Vagina (tissue), 2 donors: ENCODE data around the gene RHEX. TPM values are rescaled to one million over a fixed set of nuclear protein-coding genes. Genes with fewer than 3 reads are reported as not detected.

Experiments
- DNase-seq, 2 donors: peaks; one replicate each; pipeline ENCODE4 v3.0.0-alpha.2; 2017; ENCODE audit errors: extremely low spot score in 2 of 2
- H3K27ac ChIP-seq: fragments of 200-600 bp; sonication (generic); one replicate; pipeline ENCODE4 v1.5.1; 2019
- H3K27me3 ChIP-seq: fragments of 200-600 bp; sonication (generic); one replicate; pipeline ENCODE4 v1.5.1; 2019
- H3K36me3 ChIP-seq, 2 donors: fragments of 200-600 bp; sonication (generic); one replicate each; pipeline ENCODE4 v1.5.1; 2017 to 2019
- H3K4me1 ChIP-seq: fragments of 200-600 bp; sonication (generic); one replicate; pipeline ENCODE4 v1.5.1; 2019
- H3K4me3 ChIP-seq, 2 donors: fragments of 200-600 bp; sonication (generic); 1 replicate in 1 of 2; 2 replicates in 1 of 2; pipeline ENCODE4 v1.5.1; 2016 to 2019
- H3K9me3 ChIP-seq: fragments of 200-600 bp; sonication (generic); one replicate; pipeline ENCODE4 v1.5.1; 2019
- CTCF ChIP-seq, 3 experiments: fragments of 450-650 bp in 2 of 3; fragments of 200-600 bp in 1 of 3; sonication (generic) in 1 of 3; IDR thresholded peaks; one replicate each; pipeline ENCODE4 v1.5.1; 2017 to 2019; ENCODE audit warnings: antibody characterized with exemption in 3 of 3, mild to moderate bottlenecking in 2 of 3, moderate library complexity in 2 of 3
- POLR2A ChIP-seq, 2 donors: fragments of 450-650 bp; IDR thresholded peaks; one replicate each; pipeline ENCODE4 v1.6.1; 2017; ENCODE audit warnings: antibody characterized with exemption in 2 of 2, mild to moderate bottlenecking in 2 of 2, moderate library complexity in 2 of 2
- POLR2AphosphoS5 ChIP-seq, 2 donors: sonication (generic); formaldehyde crosslinking; IDR thresholded peaks; one replicate each; pipeline ENCODE4 v1.9.0; 2017; ENCODE audit warnings: antibody characterized with exemption in 2 of 2, mild to moderate bottlenecking in 2 of 2, low read depth in 1 of 2; ENCODE audit not compliant: insufficient read depth in 1 of 2
- intact Hi-C: fragments of 100-400 bp; cut with DNase I; formaldehyde crosslinking; loops from one replicate; pipeline ENCODE4 v1.15.1; 2023
- total RNA-seq: library from RNA; depleted of rRNA; stranded (reverse); fragments of >200 nt; gene quantifications from one replicate; pipeline ENCODE4 v1.2.3, GENCODE V29; 2016

RHEX gene
- total RNA-seq, 1 donor from 2014 or later, result 1.7 TPM

GRCh38 chr1:206112600-206113301, 59.8 kb downstream of the RHEX start:
- TF ChIP-seq POLR2A (IDR thresholded peaks at IDR 0.05) (no peak), POLR2AphosphoS5 (IDR thresholded peaks at IDR 0.05; ENCODE audit: insufficient read depth in 1 of 2, low read depth in 1 of 2) (no peak), CTCF (IDR thresholded peaks at IDR 0.05) (no peak)
- Histone ChIP-seq H3K4me1 (peaks cover 13% of the 10 kb centered on the region), H3K9me3 (no peaks in the 10 kb centered on the region), H3K27me3 (no peaks in the 10 kb centered on the region), H3K4me3 (no peak overlapping the region), H3K27ac (no peak overlapping the region), H3K36me3 (no peaks in the 10 kb centered on the region)
- no peak for DNase-seq
- intact Hi-C loops, result no loop called here

DNA sequence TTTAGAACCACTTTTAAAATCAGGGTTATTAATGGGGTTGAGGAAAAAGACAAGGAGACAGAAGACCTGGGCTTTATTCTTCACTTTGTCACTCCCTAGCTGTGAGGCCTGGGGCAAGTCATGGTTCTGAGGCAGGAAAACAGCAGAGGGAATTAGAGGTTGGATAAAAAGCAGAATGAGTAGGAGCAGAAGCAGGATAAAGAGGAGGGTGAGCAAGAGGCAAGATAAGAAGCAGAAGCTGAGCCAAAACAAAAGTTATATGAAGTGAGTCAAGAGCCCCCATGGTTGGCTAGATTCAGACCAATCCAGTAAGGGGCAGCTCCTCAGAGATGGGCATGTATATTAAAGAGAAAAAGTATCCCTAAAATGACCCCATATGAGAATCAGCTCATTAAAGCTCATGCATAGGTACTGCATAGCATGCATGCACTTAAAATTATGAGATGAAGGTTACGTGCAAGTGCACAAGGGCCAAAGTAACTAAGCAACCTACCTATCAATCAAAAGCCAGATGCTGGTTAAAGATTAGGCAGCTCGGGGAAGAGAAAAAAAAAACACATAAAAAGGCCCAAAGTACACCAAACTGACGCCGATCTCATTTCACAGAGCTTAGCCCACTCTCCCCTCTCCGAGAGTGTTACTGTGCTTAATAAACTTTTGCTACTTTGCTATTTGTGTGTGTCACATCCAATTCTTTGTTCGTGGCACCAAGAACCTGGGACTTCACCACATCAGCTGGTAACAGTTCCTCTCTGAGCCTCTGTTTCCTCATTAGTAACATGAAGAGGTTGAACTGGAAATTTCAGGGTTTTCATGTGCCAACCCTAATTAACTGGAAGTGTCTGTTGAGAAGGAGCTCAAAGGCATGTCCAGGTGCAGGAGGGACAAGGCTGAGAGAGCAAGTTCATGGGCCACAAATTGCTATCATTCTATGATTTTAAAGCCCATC, 62.0 kb downstream of the RHEX start:
- H3K4me1 ChIP-seq, result peaks cover 16% of the 10 kb centered on the region

DNA sequence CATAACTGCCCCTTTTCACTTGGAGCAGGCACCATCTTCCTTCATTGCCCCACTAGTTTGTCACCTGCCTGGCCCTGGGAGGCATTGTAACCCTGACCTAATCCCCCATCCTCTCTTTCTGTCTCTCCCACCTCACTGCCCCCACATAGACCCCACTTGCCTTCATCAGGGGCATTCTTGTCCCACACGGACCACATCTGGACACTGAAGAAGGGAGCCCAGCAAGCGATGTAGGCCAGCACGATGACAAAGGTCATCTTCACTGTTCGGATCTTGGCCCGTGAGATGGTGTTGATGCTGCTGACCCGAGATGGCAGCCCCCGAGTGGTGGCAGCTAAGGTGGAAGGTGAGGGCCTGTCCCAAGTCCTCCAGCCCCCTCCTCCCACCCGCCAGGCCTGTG, 62.8 kb downstream of the RHEX start:
- H3K36me3 ChIP-seq, result no peaks in the 10 kb centered on the region
- no peaks in the 10 kb centered on the region for H3K27me3 ChIP-seq
- H3K4me1 ChIP-seq, result peaks cover 16% of the 10 kb centered on the region
- H3K9me3 ChIP-seq, result no peaks in the 10 kb centered on the region
- H3K27ac ChIP-seq, result no peak overlapping the region
- peak in 1 of 2 donors; percentile 56 for DNase-seq
- no peak for TF ChIP-seq POLR2AphosphoS5 (IDR thresholded peaks at IDR 0.05; ENCODE audit: insufficient read depth in 1 of 2, low read depth in 1 of 2)
- TF ChIP-seq CTCF (IDR thresholded peaks at IDR 0.05), result no peak
- no peak for TF ChIP-seq POLR2A (IDR thresholded peaks at IDR 0.05)
- H3K4me3 ChIP-seq, result no peak overlapping the region
- intact Hi-C loops, result no loop called here

More for the DNA sequence above, 62.0 kb downstream of the RHEX start:
- intact Hi-C loops, result no loop called here
- Histone ChIP-seq H3K36me3 (no peaks in the 10 kb centered on the region), H3K27me3 (no peaks in the 10 kb centered on the region), H3K9me3 (no peaks in the 10 kb centered on the region), H3K27ac (no peak overlapping the region), H3K4me3 (no peak overlapping the region)
- TF ChIP-seq POLR2AphosphoS5 (IDR thresholded peaks at IDR 0.05; ENCODE audit: insufficient read depth in 1 of 2, low read depth in 1 of 2), result no peak
- no peak for TF ChIP-seq CTCF (IDR thresholded peaks at IDR 0.05)
- TF ChIP-seq POLR2A (IDR thresholded peaks at IDR 0.05), result no peak
- no peak for DNase-seq

DNA sequence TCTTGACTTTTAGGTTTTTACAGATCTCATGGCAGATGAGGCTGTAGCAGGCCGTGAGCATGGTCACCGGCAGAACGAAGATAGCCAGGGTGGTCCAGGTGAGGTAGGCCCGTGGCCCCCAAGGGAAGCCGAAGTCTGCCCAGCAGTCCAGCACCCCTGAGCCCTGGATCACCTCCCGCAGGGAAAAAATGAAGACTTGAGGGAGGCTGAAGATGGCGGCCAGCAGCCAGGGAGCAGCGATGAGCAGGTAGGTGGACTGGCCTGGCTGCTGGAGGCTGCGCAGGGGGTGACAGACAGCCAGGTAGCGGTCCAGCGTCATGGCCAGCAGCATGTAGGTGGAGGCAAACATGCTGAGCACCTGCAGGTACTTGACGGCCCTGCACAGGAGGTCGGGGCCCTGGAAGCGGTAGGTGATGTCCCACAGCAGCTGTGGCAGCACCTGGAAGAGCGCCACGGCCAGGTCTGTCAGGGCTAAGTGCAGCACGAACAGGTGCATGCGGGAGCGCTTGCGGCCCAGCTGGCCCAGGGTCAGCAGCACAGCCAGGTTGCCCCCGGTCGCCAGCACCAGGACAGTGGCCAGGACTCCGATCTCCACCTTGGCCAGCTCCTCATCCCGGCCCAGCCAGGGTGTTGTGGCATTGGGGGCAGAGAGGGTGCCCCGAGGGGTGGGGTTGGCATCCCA, 63.4 kb downstream of the RHEX start:
- intact Hi-C loops, result no loop called here

More for the DNA sequence above, 63.4 kb downstream of the RHEX start:
- H3K36me3 ChIP-seq, result no peaks in the 10 kb centered on the region
- H3K4me3 ChIP-seq, result no peak overlapping the region
- peaks cover 16% of the 10 kb centered on the region for H3K4me1 ChIP-seq
- peak in 1 of 2 donors; percentile 62 for DNase-seq
- TF ChIP-seq POLR2AphosphoS5 (IDR thresholded peaks at IDR 0.05; ENCODE audit: insufficient read depth in 1 of 2, low read depth in 1 of 2) (no peak), CTCF (IDR thresholded peaks at IDR 0.05) (no peak), POLR2A (IDR thresholded peaks at IDR 0.05) (no peak)
- H3K27me3 ChIP-seq, result no peaks in the 10 kb centered on the region
- no peaks in the 10 kb centered on the region for H3K9me3 ChIP-seq
- no peak overlapping the region for H3K27ac ChIP-seq
